Daoy (cell line): ENCODE data around the gene SLC1A4. TPM values are rescaled to one million over a fixed set of nuclear protein-coding genes. Genes with fewer than 3 reads are reported as not detected.
"Not testable (repeated sequence)": the region's sequence is repeated elsewhere in the genome, so short reads cannot be mapped to it uniquely, and the experiment has no call there.

Experiments
- DNase-seq: peaks from one replicate; pipeline ENCODE4 v3.0.0-alpha.2; 2015; ENCODE audit warnings: low read depth
- total RNA-seq: library from RNA; depleted of rRNA; stranded (reverse); fragments of >200 nt; shearing (Covaris generic); gene quantifications from 2 replicates; pipeline ENCODE4 v1.2.3, GENCODE V29; 2014

Gene SLC1A4
- total RNA-seq, 1 experiment from 2014 or later, result 14.0 TPM

GRCh38 chr2:64992218-64992617 is 3.0 kb downstream of the SLC1A4 start:
- DNase-seq, result no peak

DNA sequence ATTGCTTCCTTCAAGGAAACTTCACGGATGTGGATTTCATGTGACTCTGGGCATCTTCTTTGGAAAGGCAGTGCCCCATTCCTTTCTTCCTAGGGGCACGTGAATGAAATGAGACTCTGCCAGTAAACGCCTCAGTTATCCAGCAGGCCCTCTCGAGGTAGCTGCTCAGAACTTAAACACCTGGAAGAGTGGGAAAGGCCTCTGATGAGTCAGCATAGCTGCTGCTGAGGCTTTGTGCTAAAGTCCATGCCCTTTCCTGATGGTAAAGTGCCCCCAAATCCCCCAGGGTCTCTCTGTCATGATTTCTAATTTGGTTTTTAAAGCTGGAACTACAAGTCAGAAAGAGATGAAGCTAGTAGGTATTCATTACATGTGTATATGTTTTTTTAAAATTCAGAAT is 3.8 kb downstream of the SLC1A4 start:
- DNase-seq, result no peak

GRCh38 chr2:64995041-64995440 is 5.8 kb downstream of the SLC1A4 start:
- DNase-seq, result no peak

DNA sequence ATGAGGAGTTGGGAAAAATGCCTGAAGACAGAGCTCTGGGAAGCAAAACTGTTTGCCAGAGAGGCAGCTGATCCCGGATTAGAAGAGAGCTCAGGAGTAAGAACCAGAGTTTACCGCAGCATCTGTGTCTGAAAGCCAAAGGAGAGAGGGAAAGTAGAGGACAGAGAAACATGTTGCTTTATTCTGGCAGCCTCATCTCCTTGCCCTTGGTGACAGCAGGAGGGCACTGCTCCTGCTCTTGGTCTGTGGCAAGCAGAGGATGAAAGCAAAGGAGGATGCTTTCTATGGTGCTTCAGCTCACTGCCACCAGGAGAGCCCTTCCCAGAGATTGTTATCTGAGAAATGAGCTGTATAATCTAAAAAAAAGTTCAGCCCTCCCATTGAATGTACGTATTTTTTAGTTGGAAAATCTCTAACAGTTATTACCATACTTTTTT is 7.7 kb downstream of the SLC1A4 start:
- no peak for DNase-seq

DNA sequence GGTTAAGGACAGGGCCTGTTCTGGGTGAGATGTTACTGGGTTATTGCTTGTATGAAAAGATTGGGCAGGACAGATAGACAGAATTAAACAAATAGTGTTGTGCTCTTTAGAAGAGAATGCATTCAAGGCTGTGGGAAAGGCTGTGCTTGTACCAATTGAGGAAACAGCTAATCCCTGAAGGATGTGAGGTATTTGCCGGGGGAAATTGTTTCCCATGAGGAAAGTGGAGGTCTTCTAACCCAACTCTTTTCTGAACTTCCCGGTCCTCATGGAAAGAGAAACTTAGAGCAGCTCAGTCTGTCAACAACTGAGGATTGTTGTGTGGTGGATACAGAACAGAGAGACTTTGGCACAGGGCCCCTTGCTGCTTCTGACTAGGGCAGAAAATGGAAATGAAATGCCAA is 9.5 kb downstream of the SLC1A4 start:
- DNase-seq, result peak; percentile 23

DNA sequence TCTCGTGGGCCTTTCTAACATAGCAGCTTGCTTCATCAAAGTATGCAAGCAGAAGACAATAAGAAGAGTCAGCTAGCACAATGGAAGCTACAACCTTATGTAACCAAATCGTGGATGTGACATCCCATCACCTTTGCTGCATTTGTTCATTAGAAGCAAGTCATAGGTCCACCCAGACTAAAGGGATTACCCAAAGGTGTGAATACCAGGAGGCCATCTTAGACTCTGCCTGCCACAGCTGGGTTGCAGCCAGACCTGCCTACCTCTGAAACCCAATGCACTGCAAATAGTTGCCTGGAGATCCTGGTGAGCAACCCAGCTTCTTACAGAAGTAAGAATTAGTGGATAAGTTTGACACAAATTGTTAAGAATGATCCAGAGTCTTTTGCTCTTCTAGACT is 10.6 kb downstream of the SLC1A4 start:
- DNase-seq, result no peak

- DNase-seq, result no peak
Measured at GRCh38 chr2:65000644-65001043, 11.4 kb downstream of the SLC1A4 start.

DNA sequence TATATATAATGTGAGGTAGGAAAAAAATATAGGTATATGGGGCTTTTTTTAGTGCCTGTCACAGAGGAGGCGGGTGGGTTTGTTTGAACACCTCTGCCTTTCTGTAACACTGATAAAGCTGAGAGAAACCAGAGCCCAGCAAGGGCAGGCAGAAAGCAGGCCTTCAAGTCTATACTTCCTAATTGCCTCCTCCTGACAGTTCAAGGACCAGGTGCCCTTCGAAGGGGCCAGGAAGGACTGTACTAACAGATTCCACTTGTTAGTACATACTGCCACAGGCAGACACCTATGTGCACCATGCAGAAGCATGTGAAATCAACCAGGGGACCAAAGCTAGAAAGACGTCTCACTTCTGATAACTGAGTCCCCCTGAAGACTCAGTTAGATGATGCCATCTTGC is 13.8 kb downstream of the SLC1A4 start:
- DNase-seq, result no peak

GRCh38 chr2:65004232-65004631 is 15.0 kb downstream of the SLC1A4 start:
- DNase-seq, result not testable (repeated sequence)

DNA sequence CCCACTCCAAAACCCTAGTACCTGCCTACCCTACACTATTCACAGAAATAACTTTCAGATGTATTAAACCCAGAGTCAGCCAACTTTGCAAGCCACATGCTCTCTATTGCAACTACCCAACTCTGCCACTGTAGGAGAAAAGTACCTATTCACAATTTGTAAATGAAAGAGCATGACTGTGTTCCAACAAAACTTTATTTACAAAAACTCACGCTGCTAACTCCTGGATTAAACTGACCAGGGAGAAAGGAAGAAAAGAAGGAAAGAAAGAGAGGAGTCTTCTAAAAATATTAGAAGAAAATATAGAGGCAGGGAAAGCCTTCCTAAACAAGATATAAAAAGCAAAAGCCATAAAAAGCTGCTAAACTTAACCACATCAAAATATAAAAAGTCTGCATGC is 24.6 kb downstream of the SLC1A4 start:
- DNase-seq, result no peak

DNA sequence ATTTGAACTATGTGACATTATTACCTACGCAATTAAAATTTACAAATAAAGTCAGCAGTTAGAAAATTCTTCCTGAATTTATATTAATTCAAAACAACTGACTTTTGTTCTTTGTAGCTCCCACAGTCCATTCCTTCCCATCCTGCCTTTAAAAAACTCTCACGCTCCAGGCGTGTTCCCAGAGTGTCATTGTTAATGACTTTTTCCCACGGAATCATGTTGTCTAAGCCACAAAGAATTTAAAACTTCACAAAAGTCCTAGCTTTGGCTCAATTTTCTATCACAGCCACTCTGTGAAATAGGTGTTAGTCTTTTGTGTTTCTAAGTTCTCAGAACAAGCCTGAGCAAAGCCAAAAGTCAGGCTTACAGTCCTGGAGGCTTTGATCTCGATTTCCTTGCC is 26.5 kb downstream of the SLC1A4 start:
- no peak for DNase-seq

GRCh38 chr2:65016789-65017188 is 27.6 kb downstream of the SLC1A4 start:
- DNase-seq, result no peak

DNA sequence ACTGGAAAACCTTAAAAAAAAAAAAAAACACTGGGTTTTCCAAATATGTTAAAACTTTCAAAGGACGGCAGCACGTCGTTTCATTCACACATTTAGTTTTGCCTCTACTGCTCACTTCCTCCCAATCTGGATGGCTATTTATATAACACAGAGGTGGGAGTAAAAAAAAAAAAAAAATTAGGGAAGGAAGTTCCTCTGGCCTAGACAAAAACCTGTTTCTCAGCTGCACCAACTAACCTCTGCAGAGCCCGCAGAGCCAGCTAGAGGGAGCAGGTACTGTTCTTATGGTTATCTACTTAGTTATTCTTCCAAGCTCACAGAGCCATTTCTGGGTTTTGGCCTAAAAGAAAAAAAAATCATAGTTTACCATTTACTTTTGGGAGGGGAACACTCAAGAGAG is 28.1 kb downstream of the SLC1A4 start:
- DNase-seq, result no peak

- no peak for DNase-seq
Measured at GRCh38 chr2:65018141-65018582, 29.0 kb downstream of the SLC1A4 start.

DNA sequence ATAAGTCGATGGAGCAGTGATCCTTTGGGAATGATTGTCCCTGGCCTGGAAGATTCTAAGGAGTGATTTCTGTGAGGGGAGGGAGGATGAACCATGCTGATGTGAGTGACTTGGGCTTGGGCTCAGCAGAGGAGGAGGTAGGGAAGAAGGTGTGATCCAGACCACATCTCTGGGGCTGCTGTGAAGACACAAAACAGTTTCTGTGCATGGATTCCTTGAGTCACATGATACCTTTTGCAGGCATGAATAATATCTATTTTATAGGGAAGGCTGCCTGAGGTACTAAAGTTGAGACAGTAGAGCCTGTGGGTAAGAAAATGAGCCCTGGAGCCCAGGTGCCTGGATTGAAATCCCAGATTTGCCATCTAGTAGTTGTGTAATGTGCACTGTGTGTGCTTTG is 29.8 kb downstream of the SLC1A4 start:
- no peak for DNase-seq

DNA sequence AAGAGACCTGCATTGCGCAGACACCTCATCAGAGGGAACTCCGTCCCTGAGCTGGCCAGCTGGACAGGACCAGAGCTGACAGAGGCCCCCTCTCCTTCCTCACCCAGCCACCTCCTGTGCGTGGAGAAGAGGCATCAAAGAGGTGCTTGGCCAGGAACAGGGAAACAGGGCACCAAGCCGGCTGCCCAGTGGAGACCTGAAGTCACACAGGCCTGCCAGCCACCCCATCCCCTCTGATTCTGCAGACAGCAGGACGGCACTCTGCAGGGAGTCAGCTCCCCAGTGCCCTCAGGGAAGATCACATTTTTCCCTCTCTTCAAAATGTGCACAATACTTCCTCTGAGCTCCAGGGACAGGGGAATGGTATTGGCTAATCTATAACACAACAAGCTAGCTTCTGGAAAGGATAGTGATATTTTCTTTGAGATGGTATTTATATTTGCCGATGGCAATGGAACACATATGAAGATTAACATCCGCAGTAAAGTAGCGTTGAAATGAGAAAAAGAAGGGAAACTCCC is 30.5 kb downstream of the SLC1A4 start:
- no peak for DNase-seq

- DNase-seq, result not testable (repeated sequence)
Measured at GRCh38 chr2:65020251-65020650, 31.1 kb downstream of the SLC1A4 start.

DNA sequence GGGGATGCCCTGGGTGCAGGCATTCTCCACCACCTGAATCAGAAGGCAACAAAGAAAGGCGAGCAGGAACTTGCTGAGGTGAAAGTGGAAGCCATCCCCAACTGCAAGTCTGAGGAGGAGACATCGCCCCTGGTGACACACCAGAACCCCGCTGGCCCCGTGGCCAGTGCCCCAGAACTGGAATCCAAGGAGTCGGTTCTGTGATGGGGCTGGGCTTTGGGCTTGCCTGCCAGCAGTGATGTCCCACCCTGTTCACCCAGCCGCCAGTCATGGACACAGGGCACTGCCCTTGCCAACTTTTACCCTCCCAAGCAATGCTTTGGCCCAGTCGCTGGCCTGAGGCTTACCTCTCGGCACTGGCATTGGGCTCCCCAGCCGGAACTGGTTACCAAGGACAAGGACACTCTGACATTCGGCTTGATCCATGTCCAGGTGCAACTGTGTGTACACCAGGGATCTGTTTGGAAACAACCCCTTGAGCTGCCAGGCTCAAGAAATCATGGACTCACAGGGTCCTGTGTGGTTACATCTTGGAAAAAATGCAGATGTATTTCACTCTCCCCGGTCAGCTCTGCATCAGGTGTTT is 31.8 kb downstream of the SLC1A4 start:
- DNase-seq, result no peak

- no peak for DNase-seq
Measured at GRCh38 chr2:65021709-65022108, 32.5 kb downstream of the SLC1A4 start.

DNA sequence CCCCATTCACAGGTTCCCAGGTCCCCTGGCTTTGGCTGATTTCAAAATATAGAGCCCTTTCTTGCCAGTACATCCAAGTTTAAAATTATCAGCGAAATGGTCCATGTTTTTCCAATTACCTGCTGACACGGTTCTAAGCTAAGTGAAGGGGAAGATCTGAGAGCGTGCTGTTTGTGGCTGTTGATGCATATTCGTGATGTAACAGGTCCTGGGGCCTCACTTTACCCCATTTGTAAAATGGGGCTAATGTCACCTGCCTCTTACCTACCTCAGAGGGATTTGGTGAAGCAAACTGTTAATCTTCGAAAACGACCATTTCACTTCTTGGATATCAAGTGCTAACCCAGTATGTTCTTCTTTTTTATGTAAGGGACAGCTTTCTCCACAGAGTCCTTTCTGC is 33.0 kb downstream of the SLC1A4 start:
- DNase-seq, result no peak

- DNase-seq, result no peak
Measured at GRCh38 chr2:65023742-65024141, 34.5 kb downstream of the SLC1A4 start.

GRCh38 chr2:65024149-65024829 is 35.1 kb downstream of the SLC1A4 start:
- peak; percentile 62 for DNase-seq

- no peak for DNase-seq
Measured at GRCh38 chr2:65025453-65026123, 36.4 kb downstream of the SLC1A4 start.
